Suprapubic skin (tissue), 4 donors: ENCODE results near the gene MTERF4.

ENCODE experiments used
- CTCF ChIP-seq, 2 donors: fragments of 200-600 bp in 1 of 2; fragments of 450-650 bp in 1 of 2; sonication (generic) in 1 of 2; IDR thresholded peaks; one replicate each; pipeline ENCODE4 v1.5.1; 2016 to 2019; ENCODE audit warnings: antibody characterized with exemption in 2 of 2, mild to moderate bottlenecking in 1 of 2, moderate library complexity in 1 of 2
- POLR2A ChIP-seq, 2 donors: fragments of 450-650 bp; IDR thresholded peaks; one replicate each; pipeline ENCODE4 v1.6.1; 2017; ENCODE audit warnings: antibody characterized with exemption in 2 of 2, mild to moderate bottlenecking in 2 of 2, moderate library complexity in 2 of 2
- POLR2AphosphoS5 ChIP-seq, 3 donors: sonication (generic); formaldehyde crosslinking; IDR thresholded peaks; one replicate each; pipeline ENCODE4 v1.6.1; 2017; ENCODE audit warnings: antibody characterized with exemption in 3 of 3

GRCh38 chr2:241050624-241051577 lies 51.2 kb downstream of the MTERF4 start:
- no peak for TF ChIP-seq CTCF (IDR thresholded peaks at IDR 0.05)
- no peak for TF ChIP-seq POLR2A (IDR thresholded peaks at IDR 0.05)
- TF ChIP-seq POLR2AphosphoS5 (IDR thresholded peaks at IDR 0.05): no peak
